NCI-H510A treated with DMSO at 0.1 percent for 48 hours (cell line): Measurements from ENCODE around the gene DCUN1D4.
"Not testable (repeated sequence)": the region's sequence is repeated elsewhere in the genome, so short reads cannot be mapped to it uniquely, and the experiment has no call there.

Experiments
- DNase-seq: peaks from one replicate; lab custom pipeline; 2025; lab: John Stamatoyannopoulos, UW

Gene DCUN1D4

GRCh38 chr4:51895158-51895557 is 52.2 kb downstream of the DCUN1D4 start:
- no peak for DNase-seq

- DNase-seq: peak; percentile 71
These were observed 53.0 kb downstream of the DCUN1D4 start for GRCh38 chr4:51895816-51896408.

- no peak for DNase-seq
These were observed 58.4 kb downstream of the DCUN1D4 start for GRCh38 chr4:51901363-51901762.

- DNase-seq: no peak
These were observed 63.4 kb downstream of the DCUN1D4 start for GRCh38 chr4:51906167-51906958.

- DNase-seq: no peak
These were observed 64.2 kb downstream of the DCUN1D4 start for GRCh38 chr4:51907006-51907669.

GRCh38 chr4:51909236-51909703 is 66.3 kb downstream of the DCUN1D4 start:
- DNase-seq: no peak

GRCh38 chr4:51918251-51918650 is 75.3 kb downstream of the DCUN1D4 start:
- DNase-seq: no peak

- no peak for DNase-seq
These were observed 80.4 kb downstream of the DCUN1D4 start for GRCh38 chr4:51923343-51923742.

- no peak for DNase-seq
These were observed 82.4 kb downstream of the DCUN1D4 start for GRCh38 chr4:51925307-51925706.

- DNase-seq: no peak
These were observed 87.6 kb downstream of the DCUN1D4 start for GRCh38 chr4:51930557-51930956.

GRCh38 chr4:51931461-51931860 is 88.5 kb downstream of the DCUN1D4 start:
- no peak for DNase-seq

GRCh38 chr4:51932261-51932660 is 89.3 kb downstream of the DCUN1D4 start:
- DNase-seq: no peak

- no peak for DNase-seq
These were observed 89.7 kb downstream of the DCUN1D4 start for GRCh38 chr4:51932684-51933083.

- DNase-seq: not testable (repeated sequence)
These were observed 97.5 kb downstream of the DCUN1D4 start for GRCh38 chr4:51940460-51940859.

- no peak for DNase-seq
These were observed 99.3 kb downstream of the DCUN1D4 start for GRCh38 chr4:51942108-51942832.

- DNase-seq: no peak
These were observed 99.9 kb downstream of the DCUN1D4 start for GRCh38 chr4:51942833-51943215.

GRCh38 chr4:51943221-51943620 is 100.3 kb downstream of the DCUN1D4 start:
- no peak for DNase-seq

GRCh38 chr4:51958199-51958968 is 115.4 kb downstream of the DCUN1D4 start:
- DNase-seq: no peak

- no peak for DNase-seq
These were observed 117.5 kb downstream of the DCUN1D4 start for GRCh38 chr4:51960486-51960885.

- DNase-seq: no peak
These were observed 121.0 kb downstream of the DCUN1D4 start for GRCh38 chr4:51963841-51964517.

- DNase-seq: no peak
These were observed 122.9 kb downstream of the DCUN1D4 start for GRCh38 chr4:51965862-51966261.
